NT2/D1 (cell line): ENCODE measurements around the gene COL2A1.

Experiments
- DNase-seq: peaks from one replicate; pipeline ENCODE4 v3.0.0-alpha.2; 2011; ENCODE audit warnings: low read depth, low spot score
- H3K27me3 ChIP-seq: 2 replicates; pipeline ENCODE4 v1.6.0; 2011; ENCODE audit warnings: mild to moderate bottlenecking; ENCODE audit not compliant: insufficient read length, insufficient read depth
- H3K36me3 ChIP-seq: 2 replicates; pipeline ENCODE4 v1.6.1; 2011; ENCODE audit warnings: mild to moderate bottlenecking, low read length, mixed read lengths; ENCODE audit not compliant: insufficient read depth, insufficient read length
- H3K4me1 ChIP-seq: 2 replicates; pipeline ENCODE4 v1.5.1; 2011; ENCODE audit not compliant: insufficient read depth, insufficient read length
- H3K4me3 ChIP-seq: 2 replicates; pipeline ENCODE4 v1.5.1; 2011; ENCODE audit warnings: low read depth; ENCODE audit not compliant: insufficient read length
- H3K9ac ChIP-seq: 2 replicates; pipeline ENCODE4 v1.6.0; 2011; ENCODE audit warnings: low read depth; ENCODE audit not compliant: insufficient read length
- H3K9me3 ChIP-seq: 2 replicates; pipeline ENCODE4 v1.5.1; 2011; ENCODE audit warnings: mild to moderate bottlenecking, low read length; ENCODE audit not compliant: insufficient read depth
- SUZ12 ChIP-seq: IDR thresholded peaks from 2 replicates; pipeline ENCODE4 v1.6.1; 2011; ENCODE audit not compliant: insufficient read length, insufficient read depth; ENCODE audit errors: extremely low read depth
- YY1 ChIP-seq: IDR thresholded peaks from 2 replicates; pipeline ENCODE4 v1.6.1; 2011; ENCODE audit not compliant: insufficient read length, insufficient read depth
- ZNF274 ChIP-seq: IDR thresholded peaks from 2 replicates; pipeline ENCODE4 v1.6.1; 2011; ENCODE audit warnings: mild to moderate bottlenecking, low read depth, low read length

Gene COL2A1

GRCh38 chr12:48036818-48037217 is 32.5 kb upstream of the COL2A1 start:
- Histone ChIP-seq H3K27me3 (peaks cover 45% of the 10 kb centered on the region), H3K9me3 (no peaks in the 10 kb centered on the region), H3K9ac (no peak overlapping the region), H3K4me1 (peaks cover 15% of the 10 kb centered on the region), H3K36me3 (no peaks in the 10 kb centered on the region), H3K4me3 (no peak overlapping the region)
- TF ChIP-seq ZNF274 (no peak), YY1 (no peak), SUZ12 (no peak)
- no peak for DNase-seq

DNA sequence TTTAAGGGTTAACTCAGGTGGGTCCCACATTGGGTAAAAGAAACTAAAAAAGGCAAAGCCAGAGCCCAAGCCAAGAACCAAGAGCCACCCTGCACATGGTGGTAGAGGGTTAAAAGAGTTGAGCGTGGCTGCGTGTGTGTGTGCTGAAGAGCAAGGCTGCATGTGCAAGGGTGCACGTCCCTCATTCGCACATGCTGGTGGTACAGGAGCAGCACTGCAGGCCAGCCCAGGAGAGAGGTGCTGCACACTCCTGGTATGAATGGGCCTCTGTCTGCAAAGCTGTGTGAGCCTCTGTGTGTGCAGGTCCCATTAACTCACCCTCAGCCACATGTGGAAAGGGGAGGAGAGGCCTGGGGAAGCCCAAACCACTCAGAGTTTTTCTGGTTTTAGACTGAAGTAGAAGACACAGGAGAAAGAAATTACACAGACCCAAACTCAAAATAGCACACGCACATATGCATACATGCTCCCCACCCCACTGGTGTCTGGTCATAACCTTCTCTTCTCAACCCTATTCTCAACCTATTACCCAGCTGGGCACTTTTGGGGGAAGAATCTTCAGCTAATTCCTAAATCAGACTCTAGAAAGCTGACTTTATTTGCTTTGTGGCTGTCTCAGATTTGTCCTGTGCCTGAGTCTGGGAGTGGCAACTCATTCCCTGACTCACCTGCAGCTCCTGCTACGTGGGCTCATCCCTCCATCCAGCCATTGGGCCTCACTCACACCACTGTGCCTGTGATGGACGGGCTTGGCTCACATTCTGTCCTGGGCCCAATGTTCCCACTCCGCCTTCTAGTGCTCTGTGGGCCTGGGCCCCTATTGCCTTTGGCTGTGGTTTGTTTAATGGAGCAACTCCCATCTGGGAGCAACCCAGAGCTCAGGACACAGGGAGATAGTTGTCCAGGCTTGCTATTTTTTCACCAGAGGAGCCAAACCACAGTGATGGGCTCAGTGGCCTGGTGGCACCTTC is 30.8 kb upstream of the COL2A1 start:
- H3K4me3 ChIP-seq, result no peak overlapping the region
- H3K9me3 ChIP-seq, result no peaks in the 10 kb centered on the region
- no peak overlapping the region for H3K9ac ChIP-seq
- peaks cover 62% of the 10 kb centered on the region for H3K27me3 ChIP-seq
- H3K36me3 ChIP-seq, result no peaks in the 10 kb centered on the region
- TF ChIP-seq ZNF274 (no peak), SUZ12 (no peak), YY1 (no peak)
- peaks cover 19% of the 10 kb centered on the region for H3K4me1 ChIP-seq
- no peak for DNase-seq

- H3K27me3 ChIP-seq, result peaks cover 79% of the 10 kb centered on the region
- H3K36me3 ChIP-seq, result no peaks in the 10 kb centered on the region
- H3K9ac ChIP-seq, result no peak overlapping the region
- H3K9me3 ChIP-seq, result no peaks in the 10 kb centered on the region
- no peak for TF ChIP-seq ZNF274
- no peak for TF ChIP-seq SUZ12
- no peak for TF ChIP-seq YY1
- DNase-seq, result no peak
- no peak overlapping the region for H3K4me3 ChIP-seq
- peaks cover 28% of the 10 kb centered on the region for H3K4me1 ChIP-seq
Observed at GRCh38 chr12:48033451-48033850, 29.2 kb upstream of the COL2A1 start.

DNA sequence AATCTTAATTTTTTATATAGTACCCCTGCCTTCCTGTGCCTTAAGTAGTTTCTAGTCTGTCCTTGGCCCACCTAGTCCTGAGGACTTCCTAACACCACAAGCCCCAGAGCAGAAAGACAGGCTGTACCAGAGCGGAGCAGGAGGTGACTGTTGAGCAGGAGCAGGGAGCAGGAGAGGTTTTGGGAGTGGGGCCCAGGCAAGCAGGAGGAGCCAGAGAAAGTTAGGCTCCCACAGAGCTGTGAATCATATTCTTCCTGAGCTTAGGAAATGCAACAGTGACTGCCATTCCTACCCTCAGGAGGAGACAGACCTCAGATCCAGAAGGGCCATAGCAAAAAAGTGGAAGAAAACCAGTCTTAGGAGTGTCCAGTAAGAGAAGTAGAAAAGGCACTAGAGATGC is 28.3 kb upstream of the COL2A1 start:
- Histone ChIP-seq H3K9me3 (no peaks in the 10 kb centered on the region), H3K36me3 (no peaks in the 10 kb centered on the region), H3K4me3 (no peak overlapping the region), H3K9ac (no peak overlapping the region), H3K4me1 (peaks cover 25% of the 10 kb centered on the region), H3K27me3 (peaks cover 87% of the 10 kb centered on the region)
- DNase-seq, result no peak
- TF ChIP-seq SUZ12 (no peak), ZNF274 (no peak), YY1 (no peak)

DNA sequence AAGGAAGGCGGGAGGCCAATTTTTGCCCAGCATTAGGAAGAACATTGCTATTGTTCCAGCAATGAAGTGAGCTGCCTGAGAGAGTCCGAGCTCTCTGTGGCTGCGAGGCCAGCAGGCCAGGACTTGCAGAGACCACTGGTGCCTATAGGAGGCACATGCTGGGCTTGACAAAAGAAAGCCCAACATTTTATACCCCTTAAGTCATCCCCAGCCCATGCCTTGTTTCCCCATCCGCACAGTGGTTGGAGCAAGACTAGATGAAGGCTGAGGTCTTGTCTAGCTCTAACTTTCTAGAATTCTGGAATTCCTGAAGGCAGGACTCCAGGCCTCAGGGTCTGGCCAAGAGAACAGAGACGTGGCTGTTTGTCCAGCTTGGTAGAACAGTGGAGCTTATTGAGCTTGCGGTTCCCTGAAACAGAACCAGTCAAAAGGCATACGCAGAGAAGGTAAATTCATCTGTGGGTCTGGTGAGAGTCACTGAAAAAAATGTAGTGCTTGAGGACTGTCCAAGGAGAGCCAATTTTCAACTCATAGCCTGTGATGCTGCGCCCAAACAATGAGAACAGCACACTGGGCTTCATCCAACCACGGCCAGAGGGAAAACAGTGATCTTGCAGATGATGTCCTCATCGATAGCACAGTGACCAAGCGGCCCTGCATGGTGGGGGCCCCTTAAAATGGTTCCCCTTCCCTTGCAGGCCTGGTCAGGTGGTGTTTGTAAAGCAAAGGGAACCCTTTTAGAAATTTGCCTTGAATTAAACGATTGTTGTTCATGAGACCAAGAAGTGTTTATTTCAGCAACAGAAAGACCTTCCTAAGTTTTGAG is 27.1 kb upstream of the COL2A1 start:
- H3K9me3 ChIP-seq, result no peaks in the 10 kb centered on the region
- no peak overlapping the region for H3K4me3 ChIP-seq
- H3K27me3 ChIP-seq, result peaks cover 96% of the 10 kb centered on the region
- H3K4me1 ChIP-seq, result peaks cover 22% of the 10 kb centered on the region
- H3K36me3 ChIP-seq, result no peaks in the 10 kb centered on the region
- no peak overlapping the region for H3K9ac ChIP-seq
- TF ChIP-seq ZNF274 (no peak), SUZ12 (no peak), YY1 (no peak)
- DNase-seq, result no peak

GRCh38 chr12:48030173-48030650 is 25.9 kb upstream of the COL2A1 start:
- H3K4me3 ChIP-seq, result no peak overlapping the region
- no peak overlapping the region for H3K9ac ChIP-seq
- DNase-seq, result no peak
- H3K27me3 ChIP-seq, result peaks cover 97% of the 10 kb centered on the region
- H3K9me3 ChIP-seq, result no peaks in the 10 kb centered on the region
- TF ChIP-seq SUZ12 (no peak), ZNF274 (no peak), YY1 (no peak)
- H3K36me3 ChIP-seq, result no peaks in the 10 kb centered on the region
- peaks cover 27% of the 10 kb centered on the region for H3K4me1 ChIP-seq
